GM15510 (cell line): Measurements from ENCODE around the gene LRRN1.

Experiments
- POLR2A ChIP-seq: IDR thresholded peaks from 3 replicates; pipeline ENCODE4 v1.6.1; 2011; ENCODE audit warnings: borderline replicate concordance; ENCODE audit not compliant: insufficient read length; ENCODE audit errors: extremely low read depth

LRRN1 gene

GRCh38 chr3:3847994-3848922 is 49.0 kb downstream of the LRRN1 start:
- TF ChIP-seq POLR2A, result no peak

- TF ChIP-seq POLR2A, result no peak
These were observed 49.7 kb downstream of the LRRN1 start for GRCh38 chr3:3848923-3849275.

- no peak for TF ChIP-seq POLR2A
These were observed 52.5 kb downstream of the LRRN1 start for GRCh38 chr3:3851621-3852323.

- TF ChIP-seq POLR2A, result no peak
These were observed 54.3 kb downstream of the LRRN1 start for GRCh38 chr3:3853544-3853943.

- TF ChIP-seq POLR2A, result no peak
These were observed 55.8 kb downstream of the LRRN1 start for GRCh38 chr3:3855056-3855455.

GRCh38 chr3:3860235-3860634 is 61.0 kb downstream of the LRRN1 start:
- TF ChIP-seq POLR2A, result no peak

GRCh38 chr3:3862534-3862933 is 63.3 kb downstream of the LRRN1 start:
- no peak for TF ChIP-seq POLR2A

- TF ChIP-seq POLR2A, result no peak
These were observed 76.3 kb downstream of the LRRN1 start for GRCh38 chr3:3875491-3875890.

GRCh38 chr3:3881050-3881449 is 81.8 kb downstream of the LRRN1 start:
- no peak for TF ChIP-seq POLR2A

- no peak for TF ChIP-seq POLR2A
These were observed 94.4 kb downstream of the LRRN1 start for GRCh38 chr3:3893590-3893989.
